ENCODE results near the gene GPN2.

GPN2 gene

DNA sequence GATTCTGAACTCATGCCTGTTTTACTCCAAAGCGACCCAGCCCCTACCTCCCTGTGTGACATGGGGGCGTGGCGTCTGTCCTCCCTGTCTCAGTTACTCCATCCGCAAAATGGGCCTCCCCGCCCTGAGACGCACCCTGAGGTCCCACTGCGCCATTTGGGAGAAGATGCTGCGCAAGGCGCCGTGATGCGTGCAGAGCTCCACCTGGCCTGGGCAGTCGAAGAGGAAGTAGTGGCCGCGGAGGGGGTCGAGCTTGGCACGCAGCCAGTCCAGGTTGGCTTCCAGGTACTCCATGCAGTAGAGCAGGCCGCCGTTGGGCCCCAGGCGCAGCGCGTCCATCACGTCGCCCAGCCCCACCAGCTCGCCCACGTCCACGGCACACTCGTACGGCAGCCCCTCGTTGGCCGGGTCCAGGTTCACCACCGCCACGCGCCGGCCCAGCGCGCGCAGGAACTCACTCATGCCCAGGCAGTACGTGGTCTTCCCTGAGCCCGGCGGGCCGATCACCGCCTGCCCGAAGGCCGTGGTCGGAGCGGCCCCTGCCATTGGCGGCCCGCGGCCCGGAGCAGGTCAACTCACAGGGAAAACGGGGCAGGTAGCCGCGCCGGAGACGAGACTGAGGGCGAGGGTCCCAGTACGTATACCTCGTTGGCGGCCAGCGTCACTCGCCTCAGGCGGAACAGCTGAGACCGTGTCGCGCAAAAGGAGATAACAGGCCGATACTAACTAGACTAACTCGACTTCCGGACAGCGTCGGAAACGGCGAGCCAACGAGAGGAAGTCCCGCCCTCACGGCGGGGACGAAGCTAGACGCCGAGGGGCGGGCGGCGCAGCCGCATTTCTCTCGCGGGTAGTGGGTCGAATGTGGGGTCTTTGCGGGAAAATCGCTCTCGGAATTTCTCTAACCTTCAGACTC lies at the start of gene GPN2:
TSS of gene GPN2 (minus strand) at position 733 of the 916 bp plus-strand sequence. CDS start at position 546, 187 bp downstream.
- peak; percentile 85 for DNase-seq

DNA sequence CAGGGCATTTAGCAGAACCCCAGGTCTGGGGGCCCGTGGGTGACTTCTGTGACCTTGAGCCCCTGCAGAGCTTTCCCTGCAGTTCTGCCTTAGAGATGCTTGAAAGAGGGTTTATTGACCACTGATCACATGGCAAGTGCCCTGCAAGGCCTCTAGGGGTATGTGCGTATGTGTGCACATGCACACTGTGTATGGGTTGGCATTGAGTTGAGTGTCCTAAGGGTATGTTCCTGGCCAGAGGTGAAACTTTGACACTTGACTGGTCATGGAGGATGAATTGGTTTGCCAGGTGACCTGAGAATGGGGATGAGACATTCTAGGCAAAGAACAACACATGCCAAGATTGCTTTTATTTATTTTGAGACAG lies 48.6 kb upstream of the GPN2 start:
- no peak for DNase-seq

DNA sequence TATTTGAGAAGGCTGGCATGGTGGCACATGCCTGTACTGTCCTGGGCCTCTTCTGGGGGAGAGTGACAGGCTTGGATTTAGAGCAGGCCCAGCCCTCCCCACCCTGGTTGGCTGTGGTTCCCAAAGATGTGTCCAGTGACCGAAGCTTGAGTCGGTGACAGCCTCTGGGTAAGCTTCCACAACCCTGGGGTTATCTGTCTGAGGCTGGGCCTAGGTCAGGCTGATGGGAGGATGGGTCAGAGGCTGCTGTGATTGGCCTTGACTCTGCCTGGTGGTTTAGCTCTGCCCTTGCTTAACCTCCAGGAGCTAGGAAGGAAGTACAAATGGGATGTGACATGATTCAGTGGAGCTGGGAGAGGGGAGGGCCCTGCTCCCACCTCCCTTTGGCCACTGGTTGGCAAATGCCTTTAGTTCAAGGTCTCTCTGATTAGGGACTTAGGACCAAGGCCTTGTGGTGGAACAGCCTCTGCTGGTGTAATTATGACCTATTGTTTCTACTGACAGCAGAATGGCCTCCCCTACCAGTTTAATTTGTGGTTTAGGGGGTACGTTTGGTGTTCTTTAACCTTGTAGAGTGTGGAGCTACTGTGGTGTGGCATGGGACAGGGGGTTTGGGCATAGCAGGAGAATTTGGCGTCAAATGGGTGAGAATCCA lies 48.0 kb upstream of the GPN2 start:
- DNase-seq, result no peak

DNA sequence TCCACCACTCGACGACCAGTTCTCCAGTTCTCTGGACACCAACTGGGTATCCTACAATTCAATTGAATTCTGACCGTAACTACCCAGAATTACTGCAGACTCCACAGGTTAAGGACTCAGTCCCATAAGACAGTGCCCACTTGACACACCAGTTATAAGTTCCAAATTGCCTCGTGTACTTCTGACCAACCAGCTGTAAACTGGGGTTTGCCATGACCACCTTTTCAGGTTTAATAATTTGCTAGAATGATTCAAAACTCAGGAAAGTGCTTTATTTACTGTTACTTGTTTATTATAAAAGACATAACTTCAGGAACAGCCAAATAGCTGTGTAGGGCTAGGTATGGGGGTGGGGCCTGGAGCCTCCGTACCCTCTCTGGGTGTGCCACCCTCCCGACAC lies 46.7 kb upstream of the GPN2 start:
- no peak for DNase-seq

DNA sequence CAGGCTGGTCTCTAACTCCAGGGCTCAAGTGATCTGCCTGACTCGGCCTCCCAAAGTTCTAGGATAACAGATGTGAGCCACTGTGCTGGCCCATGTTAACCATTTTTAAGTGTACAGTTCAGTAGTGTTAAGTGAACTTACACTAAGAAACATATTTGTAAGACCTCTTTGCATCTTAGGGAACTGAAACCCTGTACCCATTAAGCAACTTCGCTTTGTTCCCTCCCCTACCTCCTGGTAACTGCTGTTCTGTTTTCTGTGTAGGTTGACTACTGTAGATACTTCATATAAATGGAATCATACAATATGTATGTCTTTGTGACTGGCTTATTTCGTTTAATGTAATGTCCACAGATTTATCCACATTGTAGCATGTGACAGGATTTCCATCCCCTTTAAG lies 42.4 kb upstream of the GPN2 start:
- DNase-seq, result no peak

DNA sequence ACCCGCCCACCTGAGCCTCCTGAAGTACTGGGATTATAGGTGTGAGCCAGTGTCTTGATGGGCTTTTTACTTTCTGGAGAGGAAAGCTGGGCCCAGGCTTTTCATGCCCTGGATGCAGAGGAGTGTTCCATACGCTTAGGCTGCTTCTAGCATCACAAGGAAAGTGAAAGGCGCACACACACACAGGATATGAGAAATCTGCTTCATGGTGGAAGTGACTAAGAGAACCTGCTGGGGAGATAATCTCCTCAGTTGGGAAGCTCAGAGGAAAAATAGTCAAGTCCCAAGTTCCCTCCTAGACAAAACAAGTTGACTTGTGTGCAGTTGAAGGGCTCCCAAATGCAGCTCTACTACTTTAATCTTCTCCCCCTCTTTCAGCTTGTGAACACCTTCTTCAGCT lies 33.6 kb upstream of the GPN2 start:
- no peak for DNase-seq

DNA sequence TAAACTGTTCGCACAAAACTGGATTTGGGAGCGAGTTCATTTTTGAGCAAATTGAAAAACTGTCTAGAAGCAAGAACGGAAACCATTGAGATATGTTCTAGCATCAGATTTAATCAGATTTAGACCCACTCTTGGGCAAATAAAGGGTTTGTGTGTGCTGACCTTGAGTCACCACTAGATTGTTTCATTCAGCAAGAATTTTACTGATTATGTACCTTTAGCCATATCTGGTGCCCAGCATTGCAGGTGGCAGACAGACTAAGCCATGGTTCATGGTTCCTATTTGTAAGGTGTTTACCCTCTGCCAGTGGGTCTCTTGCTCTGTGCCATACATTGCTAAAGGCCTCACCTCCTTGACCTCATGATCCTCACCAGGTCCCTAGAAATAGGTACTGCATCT lies 32.8 kb upstream of the GPN2 start:
- no peak for DNase-seq

DNA sequence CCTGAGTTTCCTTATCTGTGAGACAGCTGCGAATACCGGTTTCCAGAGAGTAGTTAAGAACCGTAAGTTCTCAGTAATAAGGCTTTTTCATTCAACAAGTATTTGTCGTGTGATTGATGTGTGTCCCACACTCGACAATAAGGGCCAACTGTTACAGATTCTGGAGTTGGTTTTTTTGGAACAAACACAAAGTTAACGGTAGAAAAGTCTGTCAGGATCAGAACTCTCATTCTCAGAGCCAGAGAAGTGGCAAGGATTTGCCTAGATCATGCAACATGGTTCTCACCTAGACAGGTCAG lies 32.3 kb upstream of the GPN2 start:
- no peak for DNase-seq

DNA sequence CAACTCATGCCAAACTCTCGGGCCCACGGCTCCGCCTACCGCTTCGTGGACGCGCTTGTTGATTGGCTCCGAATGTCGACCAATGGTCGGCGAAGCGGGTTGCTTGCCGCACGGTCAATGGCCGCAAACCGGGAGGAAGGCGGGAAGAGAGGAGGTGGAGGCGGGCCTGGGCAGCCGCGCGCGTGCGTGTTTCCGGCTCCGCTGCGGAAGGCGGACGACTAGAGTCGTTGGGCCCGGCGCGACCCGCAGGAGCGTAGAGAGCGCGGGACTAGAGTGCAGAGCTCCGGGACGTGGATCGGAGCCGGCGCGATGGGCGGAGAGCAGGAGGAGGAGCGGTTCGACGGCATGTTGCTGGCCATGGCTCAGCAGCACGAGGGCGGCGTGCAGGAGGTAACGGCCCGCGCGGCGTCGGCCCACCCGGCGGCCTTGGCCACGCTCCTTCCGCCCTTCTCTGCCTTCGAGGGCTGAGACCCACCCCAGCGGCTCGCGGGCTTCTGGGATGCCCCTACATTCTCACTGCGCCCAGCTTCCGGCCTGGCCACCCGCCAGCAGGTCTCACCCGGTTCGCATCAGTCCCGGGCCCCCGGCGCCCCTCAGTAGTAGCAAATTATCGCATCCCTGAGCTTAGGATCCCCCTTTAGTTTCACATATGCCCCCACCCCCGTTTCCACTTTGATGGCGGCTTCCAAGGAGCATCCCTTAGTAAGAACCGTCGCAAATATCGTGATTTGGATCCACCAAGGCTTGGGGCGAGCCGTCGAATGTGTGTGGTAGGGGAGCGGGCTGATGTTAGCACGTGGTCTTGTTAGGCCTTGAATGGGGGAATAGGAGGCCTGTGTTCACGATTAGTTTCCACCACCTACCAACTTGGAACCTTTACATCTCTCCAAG lies 31.7 kb upstream of the GPN2 start, which contains the start of gene NUDC:
TSS of gene NUDC (plus strand) at position 204 of the 891 bp plus-strand sequence. CDS start at position 310, 106 bp downstream.
- peak; percentile 95 for DNase-seq

DNA sequence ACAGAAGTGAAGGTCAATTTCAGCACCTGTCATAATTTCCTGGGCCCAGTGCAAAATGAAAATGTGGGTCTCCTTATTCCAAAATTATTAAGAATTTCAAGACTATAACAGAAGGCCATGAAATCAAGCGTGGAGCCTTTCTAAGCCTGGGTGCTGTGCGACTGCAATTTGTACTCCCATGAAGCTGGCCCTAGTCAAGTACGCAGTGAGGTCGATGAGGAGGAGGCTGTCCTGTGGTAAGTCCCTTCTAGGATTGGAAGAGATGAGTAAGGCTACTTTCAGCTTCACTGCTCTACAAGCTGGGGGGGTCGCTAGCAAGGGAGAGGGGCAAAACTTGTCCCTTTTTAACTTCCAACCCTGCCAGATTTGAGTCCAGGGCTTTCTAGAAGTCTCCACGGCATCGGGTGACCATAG lies 31.1 kb upstream of the GPN2 start:
- DNase-seq, result no peak

DNA sequence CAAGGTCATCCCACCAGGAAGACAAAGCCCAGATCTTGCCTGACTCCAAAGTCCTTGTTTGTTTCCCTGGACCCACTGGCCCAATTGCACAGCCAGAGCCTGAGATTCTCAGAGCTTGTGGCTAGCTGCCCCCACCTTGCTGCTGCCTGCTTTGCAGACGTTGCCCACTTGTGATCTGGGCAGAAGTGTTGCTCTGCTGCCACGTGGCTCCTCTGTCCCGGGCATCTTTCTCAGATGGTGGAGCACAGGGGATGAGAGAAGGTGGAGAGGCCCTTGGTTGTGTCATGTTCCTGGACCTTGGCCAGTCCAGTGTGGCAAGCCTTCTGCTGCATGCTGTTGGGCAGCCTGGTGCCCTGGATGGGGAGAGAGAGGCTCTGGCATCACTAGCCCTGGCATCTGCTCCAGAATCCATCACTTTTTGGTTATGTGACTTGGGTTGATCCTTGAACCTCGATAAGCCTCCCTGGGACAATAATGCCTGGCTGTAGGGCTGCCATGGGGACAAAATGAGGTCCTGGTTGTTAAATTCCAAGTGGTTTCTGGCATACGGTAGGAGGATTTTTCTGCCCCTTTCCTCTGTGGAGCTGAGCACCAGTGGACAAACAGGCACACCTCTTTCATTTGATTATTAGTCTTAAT lies 25.2 kb upstream of the GPN2 start:
- DNase-seq, result no peak

DNA sequence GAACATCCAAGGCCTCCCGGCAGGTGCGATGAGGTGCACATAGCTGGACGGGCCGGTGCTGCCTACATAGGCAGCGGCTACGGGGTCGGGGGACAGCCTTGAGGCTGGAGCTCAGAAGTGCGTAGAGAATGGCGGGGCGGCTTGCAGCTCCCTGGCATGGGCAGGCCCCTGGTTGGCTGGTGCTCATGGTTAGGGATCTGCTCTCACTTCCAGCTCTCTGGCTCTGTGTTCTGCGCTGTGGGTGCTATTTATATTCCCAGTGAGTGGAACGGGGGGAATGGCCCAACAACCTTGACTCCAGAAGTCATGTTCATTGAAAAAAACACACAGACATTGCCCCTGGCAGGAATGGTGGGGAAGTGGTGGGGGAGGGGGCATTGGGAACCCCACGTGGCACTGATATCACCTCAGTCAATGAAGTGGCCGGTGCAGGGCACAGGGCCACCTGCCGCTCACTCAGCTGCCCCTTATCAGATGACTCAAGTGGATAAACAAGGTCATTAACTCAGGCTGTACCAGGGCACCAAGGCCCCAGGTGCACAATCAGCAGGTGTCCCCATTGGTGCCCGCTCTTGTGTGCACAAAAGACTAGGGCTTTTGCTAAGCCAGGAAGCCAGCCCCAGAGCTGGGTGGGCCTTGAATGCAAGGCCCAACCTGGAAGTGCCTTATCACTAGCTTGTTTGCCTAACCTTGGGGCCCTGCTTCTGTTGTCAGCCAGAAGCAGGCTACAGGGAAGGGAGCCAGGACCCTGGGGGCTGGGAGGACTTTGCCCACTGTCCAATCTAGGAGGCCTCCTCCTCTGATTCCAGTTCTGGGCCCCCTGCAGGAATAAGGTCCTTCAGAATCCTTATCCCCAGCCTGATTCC lies 23.9 kb upstream of the GPN2 start, which contains the start of gene NR0B2:
TSS of gene NR0B2 (minus strand) at position 222 of the 866 bp plus-strand sequence. CDS start at position 187, 35 bp downstream.
- DNase-seq, result peak; percentile 92

DNA sequence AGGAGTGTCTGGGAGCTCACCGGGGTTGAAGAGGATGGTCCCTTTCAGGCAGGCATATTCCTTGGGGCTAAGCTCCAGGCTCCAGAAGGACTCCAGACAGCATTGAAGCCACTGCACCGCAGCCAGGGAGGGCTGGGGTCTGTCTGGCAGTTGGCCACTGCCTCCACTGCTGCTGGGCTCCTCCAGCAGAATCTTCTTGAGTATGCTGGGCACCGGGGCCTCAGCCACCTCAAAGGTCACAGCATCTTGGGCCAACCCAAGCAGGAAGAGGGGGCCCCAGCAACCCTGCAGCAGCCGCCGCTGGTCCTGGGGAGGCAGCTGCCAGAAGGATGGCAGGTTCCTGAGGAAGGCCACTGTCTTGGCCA lies 23.3 kb upstream of the GPN2 start:
- DNase-seq, result peak; percentile 17

DNA sequence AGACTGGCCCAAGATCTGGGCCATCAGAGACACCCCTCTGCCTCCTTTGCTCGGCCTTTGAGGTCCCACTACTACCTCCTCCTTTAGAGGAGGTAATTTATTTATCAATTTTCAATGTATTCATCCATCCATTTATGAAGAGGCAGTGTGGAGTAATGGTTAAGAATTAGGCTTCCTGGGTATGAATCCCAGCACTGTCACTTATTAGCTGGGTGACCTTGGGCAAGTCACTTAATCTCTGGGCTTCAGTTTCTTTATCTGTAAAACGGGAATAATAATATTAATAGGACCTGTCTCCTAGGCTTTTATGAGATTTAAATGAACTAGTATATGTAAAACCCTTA lies 22.0 kb upstream of the GPN2 start:
- no peak for DNase-seq

DNA sequence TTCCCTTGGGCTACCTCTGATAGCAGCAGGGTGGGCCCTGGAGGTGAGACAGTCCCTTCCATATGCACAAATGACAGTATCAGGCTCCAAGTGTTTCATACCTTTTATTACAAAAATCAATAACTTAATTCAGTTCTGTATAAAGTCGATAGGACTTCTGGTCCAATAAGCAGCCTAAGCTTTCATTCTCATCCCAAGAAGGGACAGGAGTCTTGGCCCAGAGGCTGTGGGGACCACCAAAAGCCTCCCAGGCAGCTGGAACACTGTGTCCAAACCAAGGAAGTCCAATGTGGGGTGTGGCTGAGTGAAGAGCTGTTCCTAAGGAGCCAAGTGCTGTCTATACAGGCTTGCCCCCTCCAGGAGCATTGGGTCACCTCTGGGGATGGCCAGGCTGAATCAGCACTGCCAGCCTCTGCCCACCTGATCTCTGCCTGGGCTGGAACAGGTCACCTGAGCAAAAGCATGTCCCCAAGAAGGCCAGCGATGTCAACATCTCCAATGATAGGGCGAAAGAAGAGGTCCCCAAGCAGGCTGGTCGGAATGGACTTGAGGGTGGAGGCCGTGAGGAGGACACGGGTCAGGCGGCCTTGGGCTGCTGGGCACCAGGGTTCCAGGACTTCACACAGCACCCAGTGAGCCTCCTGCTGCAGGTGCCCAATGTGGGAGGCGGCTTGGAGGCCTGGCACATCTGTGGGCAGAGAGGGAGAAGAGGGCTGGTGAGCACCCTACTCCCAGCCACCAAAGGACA lies 21.5 kb upstream of the GPN2 start:
- no peak for DNase-seq

DNA sequence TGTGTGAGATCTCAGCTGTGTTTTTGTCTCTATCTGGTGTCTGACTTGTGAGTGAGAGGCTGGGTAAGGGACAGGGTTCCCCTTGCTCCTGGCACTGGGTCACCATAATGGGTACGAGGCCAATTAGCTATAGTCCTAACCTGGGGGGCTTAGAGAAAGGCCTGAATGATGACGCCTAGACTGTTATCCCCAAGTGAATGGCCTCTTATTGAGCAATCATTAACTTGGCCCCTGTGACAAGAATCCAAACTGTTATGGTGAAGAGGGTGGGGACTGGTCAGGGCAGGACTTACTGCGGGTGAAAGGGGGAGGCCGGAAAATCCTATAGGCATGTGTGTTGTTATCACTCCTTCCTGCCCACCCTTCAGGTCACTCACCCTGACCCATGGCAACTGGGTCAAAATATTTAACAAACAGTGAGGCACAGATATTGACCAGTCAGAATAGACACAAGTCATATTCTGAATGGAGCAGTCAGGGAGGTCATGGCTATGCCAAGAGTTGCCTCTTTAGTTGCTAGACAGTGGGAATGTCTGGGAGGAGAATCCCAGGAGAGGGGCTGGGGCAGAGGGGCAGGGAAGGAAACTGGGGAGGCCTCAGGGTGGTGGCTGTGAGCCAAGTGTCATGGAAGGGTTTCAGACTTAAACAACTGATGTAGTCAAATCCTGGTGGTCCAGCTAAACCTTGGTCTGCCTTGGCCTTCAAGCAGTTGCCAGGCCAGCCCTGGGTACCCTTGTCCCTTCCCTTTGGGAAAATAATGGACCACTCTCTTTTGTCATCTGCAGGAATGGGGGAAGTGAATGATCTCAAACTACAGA lies 20.5 kb upstream of the GPN2 start:
- DNase-seq, result no peak

DNA sequence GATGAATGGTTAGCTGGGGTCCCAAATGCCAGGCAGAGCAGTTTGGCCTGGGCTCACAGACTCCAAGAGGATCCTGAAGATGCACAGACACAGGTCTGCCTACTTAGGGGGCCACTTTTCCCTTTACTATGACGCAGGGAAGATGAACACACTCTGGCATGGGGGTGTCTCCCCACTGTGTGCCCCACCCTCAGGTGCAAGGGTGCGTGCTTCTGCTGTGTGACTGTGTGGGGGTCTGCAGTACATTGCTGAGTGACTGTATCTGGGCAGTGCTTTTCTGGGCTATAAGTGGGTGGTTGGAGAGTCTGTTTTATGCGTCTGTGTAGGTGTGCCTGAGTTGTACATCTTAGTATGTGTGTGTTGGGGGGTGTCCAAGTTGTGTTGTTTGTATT lies 19.9 kb upstream of the GPN2 start:
- no peak for DNase-seq

DNA sequence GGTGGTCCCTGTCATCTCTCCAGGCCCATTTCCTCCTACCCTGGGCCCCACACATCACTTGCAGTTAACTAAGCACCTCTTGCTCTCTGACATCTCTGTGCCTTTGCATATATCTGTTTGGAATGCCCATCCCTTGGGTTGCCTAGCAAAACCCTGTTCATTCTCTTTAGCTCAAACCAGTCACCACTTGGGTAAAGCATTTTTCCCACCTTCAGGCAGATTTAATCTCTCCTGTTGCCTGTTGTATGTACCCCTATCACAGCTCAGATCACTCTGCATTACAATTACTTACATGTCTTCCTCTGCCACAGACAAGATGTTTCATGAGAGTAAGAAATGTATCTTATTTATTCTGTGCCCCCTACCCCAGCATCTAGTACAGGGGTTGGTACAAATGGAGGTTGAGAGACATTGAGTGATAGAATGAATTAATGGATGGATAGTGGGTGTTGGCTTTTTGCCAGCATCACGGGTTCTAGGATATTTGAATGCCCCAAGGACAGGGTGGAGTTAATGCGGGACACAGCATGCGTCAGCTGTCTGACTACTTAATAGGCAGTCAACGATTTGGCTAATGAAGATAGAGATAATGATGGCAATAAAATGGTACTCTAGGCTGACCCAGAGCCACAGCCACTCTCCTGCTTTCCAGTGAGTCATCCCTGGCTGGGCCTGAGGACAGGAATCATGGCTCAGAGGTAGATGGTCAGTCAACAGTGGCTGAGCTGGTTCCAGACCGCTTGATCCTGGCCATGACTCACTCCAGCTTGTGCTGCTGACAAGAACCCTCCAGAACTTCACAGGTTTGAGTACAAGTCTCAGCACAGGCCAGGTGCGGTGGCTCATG lies 17.2 kb upstream of the GPN2 start:
- peak; percentile 66 for DNase-seq

DNA sequence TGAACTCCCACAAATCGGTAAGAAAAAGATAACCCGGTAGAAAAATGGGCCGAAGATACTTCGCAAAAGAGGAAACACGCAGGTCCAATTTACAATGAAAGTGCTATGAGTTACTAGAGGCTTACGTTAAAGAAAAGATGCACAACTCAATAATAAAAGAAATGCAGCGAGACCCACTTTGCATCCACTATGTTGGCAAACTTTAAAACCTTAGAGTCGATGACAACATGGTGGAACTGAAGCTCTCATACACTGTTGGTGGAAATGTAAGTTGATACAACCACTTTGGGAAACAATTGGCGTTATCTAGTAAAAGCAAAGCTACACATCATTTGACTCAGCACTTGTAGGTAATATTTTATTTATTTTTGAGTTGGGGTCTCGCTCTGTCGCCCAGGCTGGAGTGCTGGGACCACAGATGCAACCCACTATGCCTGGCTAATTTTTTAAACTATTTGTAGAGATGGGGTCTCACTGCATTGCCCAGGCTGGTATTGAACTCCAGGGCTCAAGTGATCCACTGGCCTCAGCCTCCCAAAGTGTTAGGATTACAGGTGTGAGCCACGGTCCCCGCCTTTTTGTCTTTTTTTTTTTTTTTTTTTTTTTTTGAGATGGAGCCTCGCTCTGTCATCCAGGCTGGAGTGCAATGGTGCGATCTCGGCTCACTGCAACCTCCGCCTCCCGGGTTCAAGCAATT lies 10.9 kb upstream of the GPN2 start:
- DNase-seq, result no peak

Measured in NCI-H69 (cell line).